Measurements from ENCODE around the gene TBX10.

GRCh38 chr11:67627441-67627811, 12.1 kb downstream of the TBX10 start:
- TF ChIP-seq, protein P1, sequence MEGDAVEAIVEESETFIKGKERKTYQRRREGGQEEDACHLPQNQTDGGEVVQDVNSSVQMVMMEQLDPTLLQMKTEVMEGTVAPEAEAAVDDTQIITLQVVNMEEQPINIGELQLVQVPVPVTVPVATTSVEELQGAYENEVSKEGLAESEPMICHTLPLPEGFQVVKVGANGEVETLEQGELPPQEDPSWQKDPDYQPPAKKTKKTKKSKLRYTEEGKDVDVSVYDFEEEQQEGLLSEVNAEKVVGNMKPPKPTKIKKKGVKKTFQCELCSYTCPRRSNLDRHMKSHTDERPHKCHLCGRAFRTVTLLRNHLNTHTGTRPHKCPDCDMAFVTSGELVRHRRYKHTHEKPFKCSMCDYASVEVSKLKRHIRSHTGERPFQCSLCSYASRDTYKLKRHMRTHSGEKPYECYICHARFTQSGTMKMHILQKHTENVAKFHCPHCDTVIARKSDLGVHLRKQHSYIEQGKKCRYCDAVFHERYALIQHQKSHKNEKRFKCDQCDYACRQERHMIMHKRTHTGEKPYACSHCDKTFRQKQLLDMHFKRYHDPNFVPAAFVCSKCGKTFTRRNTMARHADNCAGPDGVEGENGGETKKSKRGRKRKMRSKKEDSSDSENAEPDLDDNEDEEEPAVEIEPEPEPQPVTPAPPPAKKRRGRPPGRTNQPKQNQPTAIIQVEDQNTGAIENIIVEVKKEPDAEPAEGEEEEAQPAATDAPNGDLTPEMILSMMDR (IDR thresholded peaks at IDR 0.05 in 4 of 5, conservative IDR thresholded peaks at IDR 0.05 in 1 of 5) = no peak
- no peak for TF ChIP-seq POLR2A (IDR thresholded peaks at IDR 0.05)

Data from gastrocnemius medialis (tissue), 4 donors.